IPS DF 6.9 (cell line): ENCODE results near the gene NSUN6.

Source experiments
- DNase-seq: peaks from one replicate; pipeline ENCODE4 v3.0.0-alpha.2; 2013; ENCODE audit warnings: low read depth, low spot score
- H3K27ac ChIP-seq: one replicate; pipeline ENCODE4 v1.5.1; 2013; ENCODE audit warnings: low read length, control low read depth
- H3K27me3 ChIP-seq: 2 replicates; pipeline ENCODE4 v1.6.1; 2013; ENCODE audit warnings: mild to moderate bottlenecking, low read length; ENCODE audit not compliant: control insufficient read depth, insufficient read depth
- H3K36me3 ChIP-seq: 2 replicates; pipeline ENCODE4 v1.6.1; 2013; ENCODE audit warnings: low read length; ENCODE audit not compliant: control insufficient read depth, insufficient read depth
- H3K4me1 ChIP-seq: 2 replicates; pipeline ENCODE4 v1.6.1; 2013; ENCODE audit warnings: low read length; ENCODE audit not compliant: control insufficient read depth, insufficient read depth
- H3K4me3 ChIP-seq: 2 replicates; pipeline ENCODE4 v1.5.1; 2013; ENCODE audit warnings: mild to moderate bottlenecking, low read length
- H3K9me3 ChIP-seq: 2 replicates; pipeline ENCODE4 v1.6.1; 2013; ENCODE audit warnings: low read length, inconsistent platforms; ENCODE audit not compliant: control insufficient read depth, insufficient read depth
- WGBS: extraction: QIAGEN DNeasy Blood & Tissue Kit; methylation state at CpG from one replicate; pipeline ENCODE4 v1.1.7; 2013; ENCODE audit warnings: mixed read lengths, missing lambda C conversion rate; ENCODE audit not compliant: insufficient read length, insufficient coverage; 5-methylcytosine and 5-hydroxymethylcytosine counted together

The NSUN6 gene

GRCh38 chr10:18563003-18563726 is 88.2 kb downstream of the NSUN6 start:
- no peak for DNase-seq
- Histone ChIP-seq H3K4me1 (no peaks in the 10 kb centered on the region), H3K4me3 (no peak overlapping the region), H3K36me3 (peaks cover 10% of the 10 kb centered on the region; the same call in 1 of the 2 replicates), H3K9me3 (peaks cover 4% of the 10 kb centered on the region; the same call in 1 of the 2 replicates), H3K27me3 (no peaks in the 10 kb centered on the region), H3K27ac (no peak overlapping the region)
- 100% methylated on average over 6 of the region's 6 CpGs for WGBS

DNA sequence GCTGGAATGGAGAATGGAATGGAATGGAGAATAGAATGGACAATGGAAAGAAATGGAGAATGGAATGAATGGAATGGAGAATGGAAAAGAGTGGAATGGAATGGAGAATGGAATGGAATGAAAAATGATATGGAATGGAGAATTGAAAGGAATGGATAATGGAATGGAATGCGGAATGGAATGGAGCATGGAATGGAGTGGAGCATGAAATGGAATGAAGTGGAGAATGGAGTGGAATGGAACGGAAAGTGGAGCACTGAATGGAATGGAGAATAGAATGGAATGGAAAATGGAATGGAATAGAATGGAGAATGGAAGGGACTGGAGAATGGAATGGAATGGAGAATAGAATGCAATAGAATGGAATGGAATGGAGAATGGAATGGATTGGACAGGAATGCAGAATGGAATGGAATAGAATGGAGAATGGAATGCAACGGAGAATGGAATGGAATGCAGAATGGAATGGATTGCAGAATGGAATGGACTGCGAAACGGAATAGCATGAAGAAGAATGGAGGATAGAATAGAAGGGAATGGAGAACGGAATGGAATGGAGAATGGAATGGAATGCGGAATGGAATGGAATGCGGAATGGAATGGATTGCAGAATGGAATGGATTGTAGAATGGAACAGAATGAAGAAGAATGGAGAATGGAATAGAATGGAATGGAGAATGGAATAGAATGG is 89.4 kb downstream of the NSUN6 start:
- Histone ChIP-seq H3K36me3 (peaks cover 13% of the 10 kb centered on the region; the same call in 1 of the 2 replicates), H3K27ac (no peak overlapping the region), H3K9me3 (peaks cover 6% of the 10 kb centered on the region), H3K4me1 (no peaks in the 10 kb centered on the region), H3K4me3 (no peak overlapping the region), H3K27me3 (no peaks in the 10 kb centered on the region; the same call in 1 of the 2 replicates)
- no peak for DNase-seq
- 100% methylated on average over 7 of the region's 8 CpGs for WGBS

DNA sequence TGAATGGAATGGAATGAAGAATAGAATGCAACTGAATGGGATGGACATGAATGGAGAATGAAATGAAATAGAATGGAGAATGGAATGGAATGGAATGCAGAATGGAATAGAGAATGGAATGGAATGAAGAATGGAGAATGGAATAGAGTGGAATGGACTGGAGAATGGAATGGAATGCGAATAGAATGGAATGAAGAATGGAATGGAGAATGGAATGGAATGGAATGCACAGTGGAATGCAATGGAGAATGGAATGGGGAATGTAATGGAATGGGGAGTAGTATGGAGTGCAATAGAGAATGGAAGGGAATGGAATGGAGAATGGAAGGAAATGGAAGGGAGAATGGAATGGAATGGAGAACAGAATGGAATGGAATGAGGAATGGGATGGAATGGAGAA is 93.4 kb downstream of the NSUN6 start:
- no peak overlapping the region for H3K27ac ChIP-seq
- H3K4me1 ChIP-seq = no peaks in the 10 kb centered on the region
- 100% methylated on average over 1 of the region's 1 CpG for WGBS
- H3K36me3 ChIP-seq = peaks cover 27% of the 10 kb centered on the region; the same call in 1 of the 2 replicates
- H3K4me3 ChIP-seq = no peak overlapping the region
- H3K27me3 ChIP-seq = no peaks in the 10 kb centered on the region; the same call in 1 of the 2 replicates
- H3K9me3 ChIP-seq = peaks cover 11% of the 10 kb centered on the region
- no peak for DNase-seq

DNA sequence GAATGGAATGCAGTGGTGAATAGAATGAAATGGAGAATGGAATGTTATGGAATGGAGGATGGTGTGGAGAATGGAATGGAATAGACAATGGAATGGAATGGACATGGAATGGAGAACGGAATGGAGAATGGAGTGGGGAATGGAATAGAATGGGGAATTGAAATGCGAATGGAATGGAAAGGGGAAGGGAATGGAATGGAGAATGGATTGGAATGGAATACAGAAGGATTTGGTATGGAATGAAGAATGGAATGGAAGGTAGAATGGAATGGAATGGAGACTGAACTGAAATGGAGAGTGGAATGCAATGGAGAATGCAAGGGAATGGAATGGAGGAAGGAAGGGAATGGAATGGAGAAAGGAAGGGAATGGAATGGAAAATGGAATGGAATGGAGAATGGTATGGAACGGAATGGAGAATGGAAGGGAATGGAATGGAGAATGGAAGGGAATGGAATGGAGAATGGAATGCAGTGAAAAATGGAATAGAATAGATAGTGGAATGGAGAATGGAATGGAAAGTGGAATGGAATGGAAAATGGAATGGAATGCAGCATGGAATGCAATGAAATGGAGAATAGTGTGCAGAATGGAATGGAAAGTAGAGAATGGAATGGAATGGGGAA is 94.8 kb downstream of the NSUN6 start:
- peaks cover 25% of the 10 kb centered on the region; the same call in 1 of the 2 replicates for H3K36me3 ChIP-seq
- peaks cover 11% of the 10 kb centered on the region for H3K9me3 ChIP-seq

GRCh38 chr10:18554479-18554878 is 96.9 kb downstream of the NSUN6 start:
- Histone ChIP-seq H3K4me3 (no peak overlapping the region), H3K27me3 (no peaks in the 10 kb centered on the region; the same call in 1 of the 2 replicates), H3K36me3 (peaks cover 25% of the 10 kb centered on the region; the same call in 1 of the 2 replicates), H3K27ac (no peak overlapping the region), H3K4me1 (no peaks in the 10 kb centered on the region), H3K9me3 (peaks cover 9% of the 10 kb centered on the region)
- WGBS = 100% methylated on average over 3 of the region's 3 CpGs
- DNase-seq = no peak

More for the DNA sequence above, 94.8 kb downstream of the NSUN6 start:
- Histone ChIP-seq H3K27ac (no peak overlapping the region), H3K27me3 (no peaks in the 10 kb centered on the region; the same call in 1 of the 2 replicates), H3K4me1 (no peaks in the 10 kb centered on the region), H3K4me3 (no peak overlapping the region)
- 100% methylated on average over 3 of the region's 3 CpGs for WGBS
- DNase-seq = no peak

GRCh38 chr10:18551473-18551872 is 99.9 kb downstream of the NSUN6 start:
- H3K27me3 ChIP-seq = no peaks in the 10 kb centered on the region
- H3K9me3 ChIP-seq = peaks cover 4% of the 10 kb centered on the region
- H3K4me1 ChIP-seq = no peaks in the 10 kb centered on the region
- DNase-seq = no peak
- no CpG with 5 or more reads among the region's 2 CpGs for WGBS
- H3K27ac ChIP-seq = no peak overlapping the region
- no peak overlapping the region for H3K4me3 ChIP-seq
- peaks cover 9% of the 10 kb centered on the region; the same call in 1 of the 2 replicates for H3K36me3 ChIP-seq

DNA sequence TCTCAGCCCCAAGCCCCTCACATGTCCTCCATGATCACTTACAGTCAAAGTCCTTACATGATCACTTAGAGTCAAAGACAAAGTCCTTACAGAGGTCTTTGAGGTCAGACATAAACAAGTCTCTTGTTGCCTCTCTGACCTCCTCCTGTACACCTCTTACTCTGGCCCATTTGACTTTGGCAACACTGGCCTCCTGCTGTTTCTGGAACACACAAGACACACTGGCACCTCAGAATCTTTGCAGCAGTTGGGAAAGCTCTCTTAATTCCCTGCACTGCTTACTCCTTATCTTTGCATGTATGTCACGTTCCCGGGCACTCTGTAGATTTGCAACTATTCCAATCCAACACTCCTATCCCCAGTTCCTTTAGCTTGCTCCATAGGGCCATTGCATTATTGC is 102.3 kb downstream of the NSUN6 start:
- WGBS = no CpG with 5 or more reads among the region's 2 CpGs
- no peak overlapping the region for H3K27ac ChIP-seq
- no peaks in the 10 kb centered on the region; the same call in 1 of the 2 replicates for H3K9me3 ChIP-seq
- peaks cover 1% of the 10 kb centered on the region; the same call in 1 of the 2 replicates for H3K36me3 ChIP-seq
- no peaks in the 10 kb centered on the region for H3K27me3 ChIP-seq
- no peak overlapping the region for H3K4me3 ChIP-seq
- DNase-seq = no peak
- H3K4me1 ChIP-seq = no peaks in the 10 kb centered on the region

DNA sequence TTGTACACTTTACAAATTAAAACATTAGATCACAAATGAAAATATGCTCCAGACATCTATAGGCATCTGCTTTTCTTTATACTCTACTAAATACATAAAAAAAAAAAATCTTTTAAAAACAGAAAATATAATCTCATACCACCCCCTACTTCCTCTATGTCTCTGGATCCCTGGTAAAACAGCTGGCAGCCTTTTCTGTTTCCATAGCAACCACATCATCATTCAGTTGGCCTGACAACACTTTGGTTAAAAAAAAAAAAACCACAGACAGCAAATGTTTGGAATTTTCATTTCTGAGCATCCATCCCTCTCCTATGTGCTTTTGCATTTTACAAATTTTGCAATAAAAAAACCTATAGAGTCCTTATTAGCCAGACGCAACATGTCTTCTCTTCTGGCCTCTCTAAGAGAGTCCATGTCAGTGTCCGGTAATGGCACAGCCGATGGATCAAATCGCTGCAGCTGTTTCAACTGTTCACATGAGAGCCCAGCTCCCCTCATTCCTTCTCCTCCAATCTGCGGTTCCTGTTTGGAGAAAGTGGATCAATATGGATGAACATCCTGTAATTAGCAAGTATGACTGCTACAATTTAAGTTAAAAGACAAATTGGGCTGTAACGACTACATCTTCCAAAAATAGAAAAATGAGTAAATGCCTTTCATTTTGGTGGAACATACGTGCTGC is 105.6 kb downstream of the NSUN6 start:
- Histone ChIP-seq H3K4me1 (no peaks in the 10 kb centered on the region), H3K36me3 (no peaks in the 10 kb centered on the region; the same call in 1 of the 2 replicates), H3K4me3 (no peak overlapping the region), H3K27me3 (no peaks in the 10 kb centered on the region), H3K9me3 (no peaks in the 10 kb centered on the region), H3K27ac (no peak overlapping the region)
- DNase-seq = no peak
- no CpG with 5 or more reads among the region's 7 CpGs for WGBS

DNA sequence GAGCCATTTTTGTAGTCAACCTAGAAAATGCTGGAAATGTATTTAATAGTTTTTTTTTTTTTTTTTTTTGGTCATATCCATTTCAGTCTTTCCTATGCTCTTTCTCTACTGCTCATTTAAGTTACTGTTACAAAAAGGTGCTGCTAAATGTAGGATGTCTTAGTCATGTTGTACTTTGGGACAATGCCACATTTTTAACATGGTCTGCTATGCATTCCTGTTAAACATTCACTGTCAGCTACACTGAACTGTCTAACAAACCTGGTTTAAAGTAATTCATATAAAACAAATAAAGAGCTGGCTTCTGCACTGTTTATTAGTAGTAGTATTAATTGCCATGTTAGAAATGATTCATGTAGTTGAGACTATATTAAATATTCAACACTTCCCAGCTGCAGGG is 108.6 kb downstream of the NSUN6 start:
- Histone ChIP-seq H3K4me3 (no peak overlapping the region), H3K27ac (no peak overlapping the region), H3K4me1 (no peaks in the 10 kb centered on the region), H3K36me3 (peaks cover 6% of the 10 kb centered on the region; the same call in 1 of the 2 replicates), H3K9me3 (no peaks in the 10 kb centered on the region), H3K27me3 (no peaks in the 10 kb centered on the region)
- no peak for DNase-seq

GRCh38 chr10:18540195-18540594 is 111.2 kb downstream of the NSUN6 start:
- H3K9me3 ChIP-seq = no peaks in the 10 kb centered on the region
- no peak overlapping the region for H3K27ac ChIP-seq
- peaks cover 6% of the 10 kb centered on the region; the same call in 1 of the 2 replicates for H3K36me3 ChIP-seq
- H3K4me3 ChIP-seq = no peak overlapping the region
- H3K4me1 ChIP-seq = no peaks in the 10 kb centered on the region
- DNase-seq = no peak
- H3K27me3 ChIP-seq = no peaks in the 10 kb centered on the region
